G401.6 (cell line): ENCODE results near the gene SPHK1.
A peak's percentile ranks its signal among the peaks of the same experiment; 100 is the strongest.

Experiments
- FAIRE-seq: peaks from 2 replicates; lab custom pipeline; 2012; peaks lifted over from hg19 to GRCh38; lab: Jason Lieb, UNC

Gene SPHK1

DNA sequence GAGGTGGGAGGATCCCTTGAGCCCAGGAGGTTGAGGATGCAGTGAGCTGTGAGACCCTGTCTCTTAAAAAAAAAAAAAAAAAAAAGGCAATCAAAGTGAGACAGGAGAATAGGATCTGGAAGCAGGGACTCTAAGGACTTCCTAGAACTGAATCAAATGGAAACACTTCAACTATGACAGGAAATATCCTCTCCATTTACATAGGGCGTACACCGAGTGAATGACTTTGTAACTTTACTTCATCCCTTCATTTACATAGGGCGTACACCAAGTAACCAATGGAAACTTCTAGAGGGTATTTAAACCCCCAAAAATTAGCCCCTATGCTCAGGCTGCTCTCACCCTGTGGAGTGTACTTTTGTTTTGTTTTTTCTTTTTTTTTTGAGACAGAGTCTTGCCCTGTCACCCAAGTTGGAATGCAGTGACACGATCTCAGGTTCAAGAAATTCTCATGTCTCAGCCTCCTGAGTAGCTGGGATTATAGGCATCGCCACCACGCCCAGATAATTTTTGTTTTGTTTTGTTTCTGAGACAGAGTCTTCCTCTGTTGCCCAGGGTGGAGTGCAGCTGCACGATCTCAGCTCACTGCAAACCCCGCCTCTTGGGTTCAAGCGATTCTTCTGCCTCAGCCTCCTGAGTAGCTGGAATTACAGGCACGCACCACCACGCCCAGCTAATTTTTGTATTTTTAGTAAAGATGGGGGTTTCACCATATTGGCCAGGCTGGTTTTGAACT is 21.1 kb upstream of the SPHK1 start:
- no peak for FAIRE-seq

- FAIRE-seq: peak; percentile 33
Observed at GRCh38 chr17:76365256-76365903, 19.0 kb upstream of the SPHK1 start.

DNA sequence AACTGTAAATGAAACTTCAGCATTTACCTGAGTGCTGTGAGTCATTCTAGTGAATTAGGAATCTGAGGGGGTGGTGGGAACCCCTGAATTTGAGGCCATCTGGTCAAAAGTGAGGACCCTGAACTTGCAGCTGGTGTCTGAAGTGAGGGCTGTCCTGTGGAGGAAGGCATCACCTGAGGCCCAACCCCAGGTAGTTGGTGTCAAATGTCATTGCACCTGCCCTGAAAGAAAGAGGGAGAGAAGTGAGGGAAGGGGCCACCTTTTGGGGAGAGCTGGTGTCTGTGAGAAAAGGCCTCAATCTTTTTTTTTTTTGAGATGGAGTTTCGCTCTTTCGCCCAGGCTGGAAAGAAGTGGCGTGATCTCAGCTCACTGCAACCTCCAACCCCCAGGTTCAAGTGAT is 18.2 kb upstream of the SPHK1 start:
- FAIRE-seq: no peak

GRCh38 chr17:76367642-76368041 is 16.8 kb upstream of the SPHK1 start:
- FAIRE-seq: no peak

GRCh38 chr17:76368545-76368944 is 15.9 kb upstream of the SPHK1 start:
- no peak for FAIRE-seq

GRCh38 chr17:76369379-76369778 is 15.0 kb upstream of the SPHK1 start:
- no peak for FAIRE-seq

DNA sequence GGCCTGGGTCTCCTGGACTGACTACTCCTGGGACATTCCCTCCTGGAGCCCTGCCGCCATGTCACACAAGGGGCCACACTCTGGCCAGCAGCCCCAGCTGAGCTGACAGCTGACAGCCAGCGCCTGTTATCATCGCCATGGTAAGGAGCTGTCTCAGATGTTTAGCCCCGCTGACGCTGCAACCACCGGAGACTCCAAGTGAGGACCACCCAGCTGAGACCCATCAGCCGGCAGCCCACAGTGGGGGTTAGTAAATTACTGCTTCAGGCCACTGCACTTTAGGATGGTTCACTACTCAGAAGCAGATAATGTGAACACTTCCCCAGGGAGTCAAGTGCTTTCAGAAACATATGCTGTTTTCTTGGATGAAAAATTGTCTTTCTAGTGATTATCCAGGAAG is 14.6 kb upstream of the SPHK1 start:
- FAIRE-seq: no peak

- FAIRE-seq: no peak
Observed at GRCh38 chr17:76370261-76370993, 14.0 kb upstream of the SPHK1 start.

DNA sequence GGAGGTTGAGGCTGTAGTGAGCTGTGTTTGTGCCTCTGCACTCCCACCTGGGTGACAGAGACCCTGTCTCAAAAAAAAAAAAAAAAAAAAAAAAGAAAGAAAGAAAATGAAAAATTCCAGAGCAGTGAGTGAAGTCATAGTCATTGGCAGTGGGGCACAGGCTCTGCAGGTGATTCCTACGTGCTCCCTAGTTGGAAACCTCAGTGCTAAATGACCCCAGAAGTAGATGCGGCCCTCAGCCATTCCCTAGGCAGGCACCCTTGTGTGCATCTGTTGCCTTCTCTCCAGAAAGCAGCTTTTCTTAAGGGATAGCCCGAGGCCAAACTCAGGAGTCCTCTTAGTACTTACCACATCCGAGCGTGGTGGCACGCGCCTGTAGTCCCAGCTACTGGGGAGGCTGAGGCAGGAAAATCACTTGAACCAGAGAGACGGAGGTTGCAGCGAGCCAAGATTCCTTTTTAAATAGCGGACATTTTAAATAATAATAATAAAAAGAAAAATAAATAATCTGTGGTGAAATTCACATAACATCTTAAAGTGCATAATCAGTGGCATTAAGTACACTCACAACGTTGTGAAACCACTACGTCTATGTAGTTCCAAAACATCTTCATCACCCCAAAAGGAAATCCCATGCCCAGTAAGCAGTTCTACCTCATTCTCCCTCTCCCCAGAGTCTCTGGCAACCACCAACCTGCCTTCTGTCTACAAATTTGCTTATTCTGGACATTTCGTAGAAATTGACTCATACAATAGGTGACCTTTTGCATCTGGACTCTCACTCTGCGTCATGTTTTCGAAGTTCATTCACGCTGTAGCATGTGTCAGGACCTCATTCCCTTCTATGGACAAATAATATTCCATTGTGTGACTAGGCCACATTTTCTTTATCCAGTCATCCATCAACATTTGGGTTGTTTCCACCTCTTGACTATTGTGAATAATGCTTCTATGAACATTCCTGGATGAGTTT is 12.5 kb upstream of the SPHK1 start:
- FAIRE-seq: no peak

DNA sequence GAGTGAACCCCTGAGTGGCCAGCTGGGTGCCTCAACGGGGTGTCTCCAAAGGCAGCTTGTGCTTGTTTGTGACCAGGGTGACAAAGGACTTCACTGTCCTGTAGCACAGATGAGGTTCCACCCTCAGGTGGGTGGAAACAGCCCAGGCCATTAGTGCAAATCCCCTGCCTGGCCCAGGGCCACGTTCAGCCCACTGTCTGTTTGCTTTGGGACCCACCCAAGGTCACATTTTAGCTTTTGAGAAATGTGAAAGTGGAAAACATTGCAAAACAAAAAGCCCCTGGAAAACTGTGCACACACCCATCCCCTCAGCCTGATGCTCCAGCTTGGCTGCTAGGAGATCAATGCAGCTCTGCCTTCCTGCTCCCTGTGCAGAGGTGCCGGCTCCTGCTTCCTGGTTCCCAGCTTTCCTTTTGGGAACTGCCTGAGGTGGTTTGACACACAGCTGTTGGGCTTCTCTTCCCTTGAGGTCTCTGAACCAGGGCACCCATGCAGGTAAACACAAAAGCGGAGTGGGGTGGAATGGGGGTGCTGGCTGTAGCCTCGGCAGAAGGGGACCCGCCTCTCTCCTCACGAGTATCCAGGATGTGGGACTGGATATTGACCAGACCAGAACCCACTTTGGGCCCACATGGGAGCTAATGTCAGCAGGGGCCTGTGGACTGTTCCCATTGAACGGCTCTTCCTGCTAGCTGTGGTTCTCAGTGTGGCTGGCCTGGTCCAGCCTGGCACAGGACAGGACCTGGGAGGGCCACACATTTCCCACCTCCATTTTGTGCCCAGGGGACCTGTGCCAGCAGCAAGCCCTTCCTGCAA is 7.9 kb upstream of the SPHK1 start:
- FAIRE-seq: no peak

DNA sequence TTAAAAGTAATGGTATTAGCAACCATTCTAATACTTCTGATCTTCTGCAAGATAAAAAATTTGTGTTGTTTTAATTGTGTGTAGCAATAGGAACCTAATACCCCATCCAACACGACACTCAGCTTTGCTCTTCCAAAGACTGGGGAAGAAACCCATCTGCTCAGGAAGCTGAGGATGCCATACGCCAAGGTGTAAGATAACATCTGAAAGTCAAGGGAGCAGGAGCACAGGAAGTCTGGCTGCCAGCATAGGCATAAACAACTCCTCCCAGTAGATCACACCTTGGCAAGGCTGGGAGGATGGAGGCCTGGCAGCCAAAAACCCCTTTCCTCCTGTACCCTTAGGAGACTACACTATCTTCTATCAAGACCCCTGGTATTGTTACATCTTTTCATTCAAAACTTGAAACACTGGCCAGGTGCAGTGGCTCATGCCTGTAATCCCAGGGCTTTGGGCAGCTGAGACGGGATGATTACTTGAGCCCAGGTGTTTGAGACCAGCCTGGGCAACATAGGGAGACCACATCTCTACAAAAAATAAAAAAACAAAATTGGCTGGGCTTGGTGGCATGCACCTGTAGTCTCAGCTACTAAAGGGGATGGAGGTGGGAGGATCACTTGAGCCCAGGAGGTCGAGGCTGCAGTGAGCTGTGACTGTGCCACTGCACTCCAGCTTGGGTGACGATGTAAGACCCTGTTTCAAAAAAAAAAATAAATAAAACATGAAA is 5.7 kb upstream of the SPHK1 start:
- FAIRE-seq: no peak

DNA sequence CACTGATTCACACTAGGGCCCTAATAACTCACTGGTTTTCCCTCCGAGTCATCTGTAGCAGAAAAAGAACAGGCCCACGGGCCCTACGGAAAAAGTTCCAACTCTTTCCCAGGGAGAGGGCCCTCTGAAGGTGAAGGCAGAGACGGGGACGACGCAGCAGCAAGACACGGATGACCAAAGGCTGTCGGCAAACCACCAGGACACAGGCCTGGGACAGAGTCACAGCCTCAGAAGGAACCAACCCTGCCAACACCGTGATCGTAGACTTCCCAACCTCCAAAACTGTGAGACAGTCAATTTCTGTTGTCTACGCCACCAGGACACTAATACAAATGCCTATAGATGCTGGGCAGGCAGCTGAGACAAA is 5.2 kb upstream of the SPHK1 start:
- no peak for FAIRE-seq

GRCh38 chr17:76379646-76380376 is 4.6 kb upstream of the SPHK1 start:
- no peak for FAIRE-seq

DNA sequence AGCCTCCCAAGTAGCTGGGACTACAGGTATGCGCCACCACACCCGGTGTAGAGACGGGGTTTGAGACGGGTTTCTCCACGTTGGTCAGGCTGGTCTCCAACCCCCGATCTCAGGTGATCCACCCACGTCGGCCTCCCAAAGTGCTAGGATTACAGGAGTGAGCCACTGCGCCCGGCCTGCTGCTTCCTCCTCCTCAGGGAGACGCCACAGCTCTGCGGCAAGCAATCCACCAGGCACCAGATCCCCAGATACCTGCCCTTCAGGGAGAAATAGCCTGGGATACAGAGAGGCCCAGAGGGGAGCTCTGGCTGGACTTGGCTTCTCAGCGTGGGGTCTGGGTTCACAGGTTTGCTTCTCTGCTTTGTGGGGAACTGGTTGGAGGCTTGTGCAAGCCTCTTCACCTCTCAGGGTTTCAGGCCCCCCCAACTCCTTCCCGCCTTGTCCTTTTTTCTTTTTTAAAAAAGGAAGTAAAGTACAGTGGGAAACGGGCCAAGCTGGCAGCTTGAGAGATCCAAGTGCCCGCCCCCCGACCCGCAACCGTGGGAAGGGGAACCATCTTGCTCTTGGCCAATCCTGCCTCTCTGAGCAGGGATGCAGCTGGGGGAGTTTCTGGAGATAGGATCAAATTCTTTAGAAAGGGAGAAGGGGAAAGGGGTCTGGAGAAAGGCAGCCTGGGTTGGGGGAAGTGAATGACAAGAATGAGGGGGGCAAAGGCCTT is 2.6 kb upstream of the SPHK1 start:
- FAIRE-seq: no peak

- FAIRE-seq: no peak
Observed at GRCh38 chr17:76382351-76382802, 2.0 kb upstream of the SPHK1 start.

GRCh38 chr17:76382803-76383545 is 1.4 kb upstream of the SPHK1 start:
- no peak for FAIRE-seq

- no peak for FAIRE-seq
Observed at GRCh38 chr17:76383546-76384221, 725 bp upstream of the SPHK1 start.
